GM06990 (cell line): ENCODE results near the gene CLIP4.

Source experiments
- DNase-seq: peaks from one replicate; pipeline ENCODE4 v3.0.0-alpha.2; 2011; ENCODE audit not compliant: insufficient read length; ENCODE audit errors: extremely low read depth
- H3K27me3 ChIP-seq: replicated peaks from 2 replicates; pipeline ENCODE4 v1.6.0; 2011; ENCODE audit warnings: low read length; ENCODE audit not compliant: control insufficient read depth, insufficient read depth
- H3K36me3 ChIP-seq: 2 replicates; pipeline ENCODE4 v1.5.1; 2011; ENCODE audit warnings: low read length; ENCODE audit not compliant: control insufficient read depth, insufficient read depth
- H3K4me3 ChIP-seq: replicated peaks from 2 replicates; pipeline ENCODE4 v1.5.1; 2011; ENCODE audit warnings: low read depth, mild to moderate bottlenecking, control low read depth, low read length
- CTCF ChIP-seq: IDR thresholded peaks from 2 replicates; pipeline ENCODE4 v1.5.1; 2011; ENCODE audit warnings: low read length, control low read depth, mild to moderate bottlenecking, inconsistent platforms; ENCODE audit not compliant: insufficient read depth, poor library complexity, severe bottlenecking

CLIP4 gene

GRCh38 chr2:29071032-29071975, 43.9 kb upstream of the CLIP4 start:
- H3K27me3 ChIP-seq, result no peaks in the 10 kb centered on the region; the same call in 1 of the 2 replicates
- no peak for TF ChIP-seq CTCF
- no peak for DNase-seq

GRCh38 chr2:29072251-29072650, 43.0 kb upstream of the CLIP4 start:
- Histone ChIP-seq H3K36me3 (no peaks in the 10 kb centered on the region), H3K27me3 (no peaks in the 10 kb centered on the region; the same call in 1 of the 2 replicates), H3K4me3 (no peak overlapping the region)
- no peak for TF ChIP-seq CTCF
- no peak for DNase-seq

More at GRCh38 chr2:29071032-29071975, 43.9 kb upstream of the CLIP4 start:
- H3K4me3 ChIP-seq, result no peak overlapping the region
- H3K36me3 ChIP-seq, result no peaks in the 10 kb centered on the region

GRCh38 chr2:29072971-29073725, 42.1 kb upstream of the CLIP4 start:
- Histone ChIP-seq H3K4me3 (no peak overlapping the region), H3K27me3 (no peaks in the 10 kb centered on the region), H3K36me3 (no peaks in the 10 kb centered on the region)
- TF ChIP-seq CTCF, result no peak
- DNase-seq, result no peak

GRCh38 chr2:29073933-29074332, 41.3 kb upstream of the CLIP4 start:
- TF ChIP-seq CTCF, result no peak
- H3K4me3 ChIP-seq, result no peak overlapping the region
- DNase-seq, result no peak
- no peaks in the 10 kb centered on the region for H3K36me3 ChIP-seq
- H3K27me3 ChIP-seq, result no peaks in the 10 kb centered on the region

GRCh38 chr2:29074411-29074810, 40.8 kb upstream of the CLIP4 start, which contains the start of gene PCARE:
Gene PCARE (minus strand): TSS chr2:29074523. CDS start chr2:29074261, 262 bp downstream.
- no peak for DNase-seq
- Histone ChIP-seq H3K27me3 (no peaks in the 10 kb centered on the region), H3K36me3 (no peaks in the 10 kb centered on the region), H3K4me3 (no peak within 1 kb of the TSS)
- no peak for TF ChIP-seq CTCF
